Chondrocyte (in vitro differentiated cells): ENCODE data around the gene MTCH1. TPM values are rescaled to one million over a fixed set of nuclear protein-coding genes. Genes with fewer than 3 reads are reported as not detected.
A peak's percentile ranks its signal among the peaks of the same experiment; 100 is the strongest.

Source experiments
- DNase-seq: peaks from one replicate; pipeline ENCODE4 v3.0.0; 2021; ENCODE audit warnings: mixed read lengths, low spot score
- H3K27ac Mint-ChIP-seq: one replicate; pipeline ENCODE4 v1.8.0; 2021; ENCODE audit warnings: mild to moderate bottlenecking, moderate library complexity, mixed read lengths; ENCODE audit not compliant: unreplicated experiment
- H3K27me3 Mint-ChIP-seq: 2 replicates; pipeline ENCODE4 v1.8.0; 2021; ENCODE audit warnings: low read depth, mixed read lengths
- H3K36me3 Mint-ChIP-seq: 2 replicates; pipeline ENCODE4 v1.8.0; 2021; ENCODE audit warnings: low read depth, mixed read lengths
- H3K4me1 Mint-ChIP-seq: 2 replicates; pipeline ENCODE4 v1.8.0; 2021; ENCODE audit warnings: low read depth, mild to moderate bottlenecking, mixed read lengths
- H3K4me3 Mint-ChIP-seq: one replicate; pipeline ENCODE4 v1.8.0; 2021; ENCODE audit warnings: mild to moderate bottlenecking, moderate library complexity, mixed read lengths; ENCODE audit not compliant: unreplicated experiment
- H3K9me3 Mint-ChIP-seq: 2 replicates; pipeline ENCODE4 v1.8.0; 2021; ENCODE audit warnings: low read depth, mixed read lengths
- CTCF ChIP-seq: fragments of 200-600 bp; sonication (generic); IDR thresholded peaks from 2 replicates; pipeline ENCODE4 v1.5.0; 2021; ENCODE audit warnings: antibody characterized with exemption, mild to moderate bottlenecking, moderate library complexity
- total RNA-seq: library from RNA; stranded (reverse); gene quantifications from 3 replicates; pipeline ENCODE4 v1.2.1, GENCODE V29; 2021

MTCH1 gene
- total RNA-seq, 1 donor from 2014 or later, result 188 TPM

- H3K36me3 Mint-ChIP-seq, result no peaks in the 10 kb centered on the region
- H3K27me3 Mint-ChIP-seq, result no peaks in the 10 kb centered on the region
- H3K4me3 Mint-ChIP-seq, result no peak overlapping the region
- no peak overlapping the region for H3K27ac Mint-ChIP-seq
- no peaks in the 10 kb centered on the region for H3K9me3 Mint-ChIP-seq
- peaks cover 20% of the 10 kb centered on the region for H3K4me1 Mint-ChIP-seq
- TF ChIP-seq CTCF, result no peak
- DNase-seq, result no peak
Measured at GRCh38 chr6:37019065-37019450, 33.1 kb upstream of the MTCH1 start.

GRCh38 chr6:37018198-37019064 lies 32.4 kb upstream of the MTCH1 start:
- Mint-ChIP-seq H3K4me1 (peaks cover 20% of the 10 kb centered on the region), H3K4me3 (peak overlapping the region; percentile 39), H3K36me3 (no peaks in the 10 kb centered on the region), H3K9me3 (no peaks in the 10 kb centered on the region), H3K27ac (peak overlapping the region; percentile 49), H3K27me3 (no peaks in the 10 kb centered on the region)
- no peak for DNase-seq
- TF ChIP-seq CTCF, result peak; percentile 93

- DNase-seq, result no peak
- Mint-ChIP-seq H3K36me3 (no peaks in the 10 kb centered on the region), H3K27ac (no peak overlapping the region), H3K4me3 (peak overlapping the region; percentile 39), H3K27me3 (no peaks in the 10 kb centered on the region), H3K9me3 (no peaks in the 10 kb centered on the region), H3K4me1 (peaks cover 20% of the 10 kb centered on the region)
- no peak for TF ChIP-seq CTCF
Measured at GRCh38 chr6:37017606-37018197, 31.7 kb upstream of the MTCH1 start.

GRCh38 chr6:37016995-37017394 lies 31.0 kb upstream of the MTCH1 start:
- Mint-ChIP-seq H3K27ac (no peak overlapping the region), H3K27me3 (no peaks in the 10 kb centered on the region), H3K9me3 (no peaks in the 10 kb centered on the region), H3K36me3 (no peaks in the 10 kb centered on the region), H3K4me3 (no peak overlapping the region), H3K4me1 (peaks cover 20% of the 10 kb centered on the region)
- no peak for DNase-seq
- TF ChIP-seq CTCF, result no peak

- Mint-ChIP-seq H3K27ac (no peak overlapping the region), H3K36me3 (no peaks in the 10 kb centered on the region), H3K27me3 (no peaks in the 10 kb centered on the region), H3K4me1 (peaks cover 16% of the 10 kb centered on the region), H3K9me3 (no peaks in the 10 kb centered on the region), H3K4me3 (no peak overlapping the region)
- no peak for TF ChIP-seq CTCF
- DNase-seq, result no peak
Measured at GRCh38 chr6:37015532-37015931, 29.5 kb upstream of the MTCH1 start.
